HUES6 (cell line): ENCODE data around the gene GLT8D1.
A peak's percentile ranks its signal among the peaks of the same experiment; 100 is the strongest.
"Not testable (repeated sequence)": the region's sequence is repeated elsewhere in the genome, so short reads cannot be mapped to it uniquely, and the experiment has no call there.

Source experiments
- H3K27ac ChIP-seq: 2 replicates; pipeline ENCODE4 v1.7.0; 2013; ENCODE audit warnings: low read depth, mild to moderate bottlenecking, low read length, inconsistent platforms
- H3K27me3 ChIP-seq: 2 replicates; pipeline ENCODE4 v1.6.1; 2013; ENCODE audit warnings: low read length; ENCODE audit not compliant: control insufficient read depth, insufficient read depth
- H3K36me3 ChIP-seq: 2 replicates; pipeline ENCODE4 v1.6.1; 2013; ENCODE audit warnings: low read length; ENCODE audit not compliant: control insufficient read depth, insufficient read depth
- H3K4me1 ChIP-seq: 2 replicates; pipeline ENCODE4 v1.6.1; 2013; ENCODE audit warnings: low read length; ENCODE audit not compliant: control insufficient read depth, insufficient read depth
- H3K4me3 ChIP-seq: 2 replicates; pipeline ENCODE4 v1.5.1; 2013; ENCODE audit warnings: low read depth, low read length
- H3K9ac ChIP-seq: one replicate; pipeline ENCODE4 v1.6.1; 2013; ENCODE audit warnings: mild to moderate bottlenecking, low read length
- H3K9me3 ChIP-seq: 2 replicates; pipeline ENCODE4 v1.6.1; 2013; ENCODE audit warnings: low read depth, low read length; ENCODE audit not compliant: control insufficient read depth, insufficient read depth

GLT8D1 gene

DNA sequence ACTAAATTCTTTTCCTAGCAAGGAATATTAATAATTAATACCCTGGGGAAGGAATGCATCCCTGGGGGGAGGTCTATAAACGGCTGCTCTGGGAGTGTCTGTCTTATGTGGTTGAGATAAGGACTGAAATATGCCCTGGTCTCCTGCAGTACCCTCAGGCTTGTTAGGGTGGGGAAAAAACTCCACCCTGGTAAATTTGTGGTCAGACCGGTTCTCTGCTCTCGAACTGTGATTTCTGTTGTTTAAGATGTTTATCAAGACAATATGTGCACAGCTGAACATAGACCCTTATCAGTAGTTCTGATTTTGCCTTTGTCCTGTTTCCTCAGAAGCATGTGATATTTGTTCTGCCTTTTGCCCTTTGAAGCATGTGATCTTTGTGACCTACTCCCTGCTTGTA lies 23.2 kb upstream of the GLT8D1 start:
- H3K27me3 ChIP-seq, H3K4me1 ChIP-seq, H3K9ac ChIP-seq, H3K4me3 ChIP-seq, H3K9me3 ChIP-seq, H3K27ac ChIP-seq: not testable (repeated sequence)
- peaks cover 40% of the 10 kb centered on the region for H3K36me3 ChIP-seq

DNA sequence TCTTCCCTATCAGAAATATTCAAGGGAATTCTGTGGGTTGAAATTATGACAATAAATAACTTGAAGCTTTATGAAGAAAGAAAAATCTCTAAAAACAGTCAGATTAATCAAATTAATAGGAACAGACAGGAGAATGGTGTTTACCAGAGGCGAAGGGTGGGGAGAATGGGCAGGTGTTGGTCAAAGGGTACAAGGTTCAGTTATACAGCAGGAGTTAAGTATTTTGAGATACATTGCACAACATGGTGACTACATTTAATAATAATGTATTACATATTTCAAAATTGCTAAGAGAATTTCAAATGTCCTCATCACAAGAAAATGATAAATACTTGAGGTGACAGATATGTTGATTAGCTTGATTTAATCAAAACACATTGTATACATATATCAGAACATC lies 18.9 kb upstream of the GLT8D1 start:
- no peak overlapping the region for H3K27ac ChIP-seq
- no peak overlapping the region for H3K9ac ChIP-seq
- H3K4me3 ChIP-seq: no peak overlapping the region
- H3K4me1 ChIP-seq: no peaks in the 10 kb centered on the region
- H3K27me3 ChIP-seq: no peaks in the 10 kb centered on the region
- no peaks in the 10 kb centered on the region; the same call in 1 of the 2 replicates for H3K9me3 ChIP-seq
- H3K36me3 ChIP-seq: peaks cover 4% of the 10 kb centered on the region

- Histone ChIP-seq H3K27ac (no peak overlapping the region), H3K27me3 (no peaks in the 10 kb centered on the region), H3K9ac (no peak overlapping the region), H3K36me3 (peaks cover 5% of the 10 kb centered on the region), H3K4me3 (no peak overlapping the region), H3K9me3 (no peaks in the 10 kb centered on the region; the same call in 1 of the 2 replicates), H3K4me1 (no peaks in the 10 kb centered on the region)
These were observed 18.3 kb upstream of the GLT8D1 start for GRCh38 chr3:52723935-52724334.

- Histone ChIP-seq H3K4me3 (no peak overlapping the region), H3K36me3 (peaks cover 3% of the 10 kb centered on the region; the same call in 1 of the 2 replicates), H3K27me3 (no peaks in the 10 kb centered on the region), H3K27ac (no peak overlapping the region), H3K4me1 (no peaks in the 10 kb centered on the region), H3K9me3 (no peaks in the 10 kb centered on the region), H3K9ac (no peak overlapping the region)
These were observed 16.9 kb upstream of the GLT8D1 start for GRCh38 chr3:52722491-52722890.

GRCh38 chr3:52721730-52722008 lies 16.1 kb upstream of the GLT8D1 start:
- Histone ChIP-seq H3K4me3 (no peak overlapping the region), H3K9me3 (no peaks in the 10 kb centered on the region), H3K27me3 (no peaks in the 10 kb centered on the region), H3K36me3 (peaks cover 3% of the 10 kb centered on the region; the same call in 1 of the 2 replicates), H3K9ac (no peak overlapping the region), H3K27ac (no peak overlapping the region), H3K4me1 (no peaks in the 10 kb centered on the region)

GRCh38 chr3:52721002-52721729 lies 15.6 kb upstream of the GLT8D1 start:
- Histone ChIP-seq H3K36me3 (peaks cover 3% of the 10 kb centered on the region; the same call in 1 of the 2 replicates), H3K4me1 (no peaks in the 10 kb centered on the region), H3K27ac (no peak overlapping the region), H3K27me3 (no peaks in the 10 kb centered on the region), H3K9ac (no peak overlapping the region), H3K9me3 (no peaks in the 10 kb centered on the region), H3K4me3 (no peak overlapping the region)

GRCh38 chr3:52719618-52720017 lies 14.0 kb upstream of the GLT8D1 start:
- no peaks in the 10 kb centered on the region for H3K27me3 ChIP-seq
- no peak overlapping the region for H3K27ac ChIP-seq
- no peaks in the 10 kb centered on the region for H3K9me3 ChIP-seq
- no peak overlapping the region for H3K9ac ChIP-seq
- H3K4me1 ChIP-seq: peaks cover 6% of the 10 kb centered on the region
- no peak overlapping the region for H3K4me3 ChIP-seq
- peaks cover 3% of the 10 kb centered on the region; the same call in 1 of the 2 replicates for H3K36me3 ChIP-seq

DNA sequence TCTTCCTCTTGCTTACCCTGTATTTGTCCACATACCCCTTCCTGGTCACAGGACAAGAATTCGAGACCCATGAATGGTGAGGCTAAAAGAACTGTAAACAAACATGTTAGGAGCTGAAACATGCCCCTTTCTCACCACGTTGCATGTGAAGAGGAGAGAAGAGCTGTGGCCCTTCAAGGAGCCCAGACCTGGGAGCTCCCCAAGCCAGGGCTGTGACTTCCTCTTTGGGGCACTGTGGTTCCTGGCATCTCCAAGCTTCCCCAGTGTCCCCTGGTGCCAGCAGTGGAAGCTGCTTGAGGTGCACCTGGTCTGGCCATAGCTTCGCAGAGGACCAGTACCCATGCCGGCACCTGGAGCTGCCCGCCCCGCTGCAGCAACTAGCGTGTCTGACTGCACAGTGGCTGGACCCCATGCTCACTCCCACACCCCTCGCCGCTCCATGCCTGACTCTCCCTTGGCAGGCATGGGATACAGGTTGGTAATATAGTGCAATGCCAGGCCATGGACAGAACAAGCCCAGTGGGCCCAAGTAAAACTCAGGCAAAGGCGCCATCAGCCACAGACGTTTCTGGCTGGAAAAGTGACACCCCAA lies 10.2 kb upstream of the GLT8D1 start:
- Histone ChIP-seq H3K4me3 (no peak overlapping the region), H3K36me3 (peaks cover 12% of the 10 kb centered on the region), H3K9ac (no peak overlapping the region), H3K27me3 (no peaks in the 10 kb centered on the region), H3K9me3 (no peaks in the 10 kb centered on the region), H3K27ac (no peak overlapping the region), H3K4me1 (peaks cover 6% of the 10 kb centered on the region)

DNA sequence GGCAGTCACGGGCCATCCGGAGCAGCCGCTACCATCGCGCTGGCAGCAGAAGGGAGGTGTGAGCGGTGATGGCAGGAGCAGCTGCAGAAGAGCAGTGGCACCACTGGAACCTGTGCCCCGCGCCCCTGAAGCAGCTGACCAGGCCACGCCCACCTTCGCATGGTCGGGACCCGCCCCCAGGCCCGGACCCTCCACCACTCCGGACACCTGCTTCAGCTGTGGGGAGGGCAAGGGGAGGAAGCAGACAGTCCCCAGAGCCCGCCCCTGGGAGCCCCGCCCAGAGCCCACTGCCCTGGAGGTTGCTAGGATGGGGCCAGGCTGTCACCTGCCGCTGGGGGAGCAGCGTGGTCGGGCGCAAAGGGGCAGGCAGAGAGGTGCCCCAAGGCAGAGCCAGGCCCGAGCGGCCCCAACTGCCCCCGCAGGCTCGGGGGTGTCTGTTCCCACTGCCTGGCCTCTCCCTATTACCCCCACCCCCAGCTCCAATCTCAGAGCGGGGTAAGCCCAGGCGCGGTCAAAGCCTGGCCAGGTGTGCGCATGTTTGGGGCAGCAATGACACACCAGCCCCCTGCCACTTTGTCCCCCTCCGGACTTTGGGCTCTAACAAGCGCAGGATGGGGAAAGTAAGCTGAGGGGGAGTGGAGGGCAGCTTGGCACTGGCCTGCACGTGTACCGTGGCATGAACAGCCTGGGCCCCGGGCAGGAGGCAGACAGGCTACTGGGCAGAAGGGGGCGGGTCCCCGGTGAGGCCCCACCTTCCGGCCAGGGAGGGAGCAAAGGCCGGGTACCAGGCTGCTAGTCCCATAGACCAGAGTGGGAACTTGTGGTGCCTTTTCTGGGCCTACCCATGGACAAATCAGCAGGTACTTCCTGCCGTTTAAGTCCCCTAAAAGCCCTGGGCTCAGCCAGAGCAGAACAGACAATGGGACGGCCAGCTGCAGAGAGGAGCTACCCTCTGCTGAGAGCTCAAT lies 9.0 kb upstream of the GLT8D1 start:
- H3K27ac ChIP-seq: no peak overlapping the region
- H3K9me3 ChIP-seq: no peaks in the 10 kb centered on the region
- H3K36me3 ChIP-seq: peaks cover 12% of the 10 kb centered on the region
- peaks cover 6% of the 10 kb centered on the region for H3K4me1 ChIP-seq
- no peaks in the 10 kb centered on the region for H3K27me3 ChIP-seq
- peak overlapping the region; percentile 32 for H3K9ac ChIP-seq
- H3K4me3 ChIP-seq: peak overlapping the region; percentile 73

GRCh38 chr3:52712291-52713212 lies 7.0 kb upstream of the GLT8D1 start:
- no peak overlapping the region for H3K9ac ChIP-seq
- peaks cover 26% of the 10 kb centered on the region for H3K36me3 ChIP-seq
- no peaks in the 10 kb centered on the region for H3K9me3 ChIP-seq
- H3K4me3 ChIP-seq: no peak overlapping the region
- no peak overlapping the region for H3K27ac ChIP-seq
- no peaks in the 10 kb centered on the region for H3K27me3 ChIP-seq
- H3K4me1 ChIP-seq: peaks cover 6% of the 10 kb centered on the region
